GM12878 (cell line): ENCODE data around the gene FBLN1. TPM values are rescaled to one million over a fixed set of nuclear protein-coding genes. Genes with fewer than 3 reads are reported as not detected.

Source experiments
- ATAC-seq: fragments of 200-7000 bp; cut with Tn5 transposase; 3 replicates; pipeline ENCODE4 v1.9.1; 2020; ENCODE audit warnings: mild to moderate bottlenecking, moderate library complexity
- BruUV-seq: library from RNA; stranded (reverse); fragments of 400-500 nt; replicated peaks from 2 replicates; lab custom pipeline; 2021; lab: Mats Ljungman, UMichigan
- CTCF ChIA-PET: fragments of 300-600 bp; sonication (Branson Sonifier 250); formaldehyde crosslinking; extraction: SDS; loops from one replicate; lab custom pipeline; 2021; ENCODE audit warnings: inconsistent platforms; lab: Yijun Ruan, JAX
- POLR2A ChIA-PET: fragments of 350-600 bp; formaldehyde crosslinking; extraction: SDS; loops from one replicate; lab custom pipeline; 2021; ENCODE audit warnings: inconsistent platforms; lab: Charles Lee
- RAD21 ChIA-PET: fragments of 300-600 bp; sonication (Branson Sonifier 250); formaldehyde crosslinking; loops from one replicate; lab custom pipeline; 2023; ENCODE audit warnings: antibody characterized with exemption; ENCODE audit not compliant: unreplicated experiment; lab: Charles Lee
- SMC1A ChIA-PET: fragments of 300-600 bp; sonication (Branson Sonifier 250); formaldehyde crosslinking; loops from one replicate; lab custom pipeline; 2023; ENCODE audit not compliant: unreplicated experiment, uncharacterized antibody; lab: Charles Lee
- DNase-seq: peaks from one replicate; pipeline ENCODE4 v3.0.0-alpha.2; 2011; ENCODE audit warnings: low read depth, low spot score
- FAIRE-seq: peaks from 3 replicates; lab custom pipeline; 2011; peaks lifted over from hg19 to GRCh38; lab: Jason Lieb, UNC
- H2AFZ ChIP-seq: 2 replicates; pipeline ENCODE4 v1.6.0; 2011; ENCODE audit warnings: low read depth, low read length, control low read depth; ENCODE audit not compliant: control insufficient read depth
- H3K27ac ChIP-seq: 2 replicates; pipeline ENCODE4 v1.5.1; 2011; ENCODE audit warnings: control low read depth; ENCODE audit not compliant: control insufficient read depth, insufficient read depth
- H3K27me3 ChIP-seq, 2 experiments: replicated peaks in 1 of 2; 2 replicates each; pipeline versions ENCODE4 v1.6.0 to v1.6.1; 2011; ENCODE audit warnings: low read length in 1 of 2; ENCODE audit not compliant: control insufficient read depth in 2 of 2, insufficient read depth in 2 of 2
- H3K36me3 ChIP-seq, 2 experiments: 2 replicates each; pipeline ENCODE4 v1.5.1; 2011; ENCODE audit warnings: low read length in 1 of 2; ENCODE audit not compliant: control insufficient read depth in 2 of 2, insufficient read depth in 2 of 2
- H3K4me1 ChIP-seq: 2 replicates; pipeline ENCODE4 v1.6.1; 2011; ENCODE audit warnings: mild to moderate bottlenecking, low read length, moderate library complexity, mixed read lengths; ENCODE audit not compliant: control insufficient read depth, insufficient read depth
- H3K4me2 ChIP-seq: 2 replicates; pipeline ENCODE4 v1.6.0; 2011; ENCODE audit warnings: control low read depth; ENCODE audit not compliant: control insufficient read depth, insufficient read depth
- H3K4me3 ChIP-seq: fragments of 200-600 bp; sonication (generic); 2 replicates; pipeline ENCODE4 v1.5.1; 2016
- H3K79me2 ChIP-seq: 2 replicates; pipeline ENCODE4 v1.6.0; 2011; ENCODE audit warnings: low read length; ENCODE audit not compliant: control insufficient read depth, insufficient read depth
- H3K9ac ChIP-seq: 2 replicates; pipeline ENCODE4 v1.8.0; 2011; ENCODE audit warnings: low read length, control low read depth, mixed read lengths; ENCODE audit not compliant: control insufficient read depth, insufficient read depth
- H3K9me3 ChIP-seq: replicated peaks from 3 replicates; pipeline ENCODE4 v1.5.1; 2011; ENCODE audit warnings: mild to moderate bottlenecking, low read length; ENCODE audit not compliant: control insufficient read depth, insufficient read depth
- H4K20me1 ChIP-seq: 2 replicates; pipeline ENCODE4 v1.6.0; 2011; ENCODE audit not compliant: control insufficient read depth, insufficient read depth
- BCL11A ChIP-seq: IDR thresholded peaks from 2 replicates; pipeline ENCODE4 v1.6.1; 2011; ENCODE audit warnings: low read depth, low read length
- CEBPB ChIP-seq, 2 experiments: fragments of 150-350 bp in 1 of 2; IDR thresholded peaks; 2 replicates each; pipeline ENCODE4 v1.6.1; 2012 to 2014; ENCODE audit warnings: low read depth in 2 of 2, low read length in 2 of 2, borderline replicate concordance in 1 of 2, inconsistent platforms in 1 of 2
- CREB1 ChIP-seq: IDR thresholded peaks from 2 replicates; pipeline ENCODE4 v1.6.1; 2012; ENCODE audit warnings: low read depth, mild to moderate bottlenecking, inconsistent platforms
- FOS ChIP-seq: IDR thresholded peaks from 3 replicates; pipeline ENCODE4 v1.6.1; 2011; ENCODE audit warnings: borderline replicate concordance; ENCODE audit not compliant: insufficient read length; ENCODE audit errors: extremely low read depth
- IKZF2 ChIP-seq, 2 experiments: fragments of 450-650 bp; IDR thresholded peaks; 2 replicates each; pipeline ENCODE4 v1.6.1; 2017; ENCODE audit warnings: mild to moderate bottlenecking in 2 of 2, moderate library complexity in 2 of 2
- MTA2 ChIP-seq: fragments of 450-650 bp; IDR thresholded peaks from 2 replicates; pipeline ENCODE4 v1.6.1; 2016; ENCODE audit warnings: low read depth, mild to moderate bottlenecking, moderate library complexity
- TCF12 ChIP-seq: IDR thresholded peaks from 2 replicates; pipeline ENCODE4 v1.6.1; 2011; ENCODE audit warnings: low read depth, mild to moderate bottlenecking, low read length
- YY1 ChIP-seq: IDR thresholded peaks from 2 replicates; pipeline ENCODE4 v1.6.1; 2011; ENCODE audit warnings: low read depth, mild to moderate bottlenecking, low read length
- WGBS: methylation state at CpG from one replicate; pipeline ENCODE4 v1.1.6; 2016; ENCODE audit warnings: low lambda C conversion rate; ENCODE audit not compliant: insufficient replicate concordance, insufficient coverage; ENCODE audit errors: missing lambda C conversion rate; 5-methylcytosine and 5-hydroxymethylcytosine counted together
- in situ Hi-C: fragments of 300-500 bp; cut with MboI; formaldehyde crosslinking; loops from 9 replicates; pipeline ENCODE4 v1.14.3; 2018; ENCODE audit warnings: mixed read lengths
- intact Hi-C: fragments of 100-400 bp; cut with micrococcal nuclease; formaldehyde crosslinking; loops from one replicate; pipeline ENCODE4 v1.14.2; 2022; ENCODE audit not compliant: unreplicated experiment
- polyA plus RNA-seq, 11 experiments: library from polyadenylated mRNA; depleted of rRNA in 4 of 11; unstranded in 6 of 11; stranded (reverse) in 5 of 11; fragments of >200 nt; fragmentation: Nextera tagmentation in 4 of 11; fragmentation: Illumina TruSeq in 1 of 11; extraction: Ambion mirVana in 4 of 11; extraction: Trizol in 1 of 11; gene quantifications; 1 replicate in 1 of 11; 2 replicates in 10 of 11; pipeline versions ENCODE4 v1.2.1 to v1.2.3, GENCODE V29; 2011 to 2016; ENCODE audit warnings: inconsistent platforms in 2 of 11, missing spikeins in 2 of 11, low read depth in 1 of 11
- total RNA-seq, 4 experiments: library from RNA; depleted of rRNA in 3 of 4; stranded (reverse); fragments of >200 nt in 3 of 4; fragmentation: Illumina TruSeq in 1 of 4; extraction: Trizol in 1 of 4; gene quantifications; 2 replicates each; pipeline versions ENCODE4 v1.2.1 to v1.2.3, GENCODE V29; 2013 to 2021
- TF ChIP-seq, protein P1 (sequence below): IDR thresholded peaks from 2 replicates; pipeline ENCODE4 v1.6.1; 2012; ENCODE audit warnings: mild to moderate bottlenecking, low read depth, low read length
- TF ChIP-seq, protein P2 (sequence below): fragments of 450-650 bp; IDR thresholded peaks from 2 replicates; pipeline ENCODE4 v1.6.1; 2017; ENCODE audit warnings: antibody characterized with exemption, mild to moderate bottlenecking, moderate library complexity

The FBLN1 gene
- total and polyA plus RNA-seq, 10 of the 15 experiments (the other 5 are each of a cell fraction or from before 2014, with no cell fraction given): 0.20 to 0.51 TPM; not detected in 8

DNA sequence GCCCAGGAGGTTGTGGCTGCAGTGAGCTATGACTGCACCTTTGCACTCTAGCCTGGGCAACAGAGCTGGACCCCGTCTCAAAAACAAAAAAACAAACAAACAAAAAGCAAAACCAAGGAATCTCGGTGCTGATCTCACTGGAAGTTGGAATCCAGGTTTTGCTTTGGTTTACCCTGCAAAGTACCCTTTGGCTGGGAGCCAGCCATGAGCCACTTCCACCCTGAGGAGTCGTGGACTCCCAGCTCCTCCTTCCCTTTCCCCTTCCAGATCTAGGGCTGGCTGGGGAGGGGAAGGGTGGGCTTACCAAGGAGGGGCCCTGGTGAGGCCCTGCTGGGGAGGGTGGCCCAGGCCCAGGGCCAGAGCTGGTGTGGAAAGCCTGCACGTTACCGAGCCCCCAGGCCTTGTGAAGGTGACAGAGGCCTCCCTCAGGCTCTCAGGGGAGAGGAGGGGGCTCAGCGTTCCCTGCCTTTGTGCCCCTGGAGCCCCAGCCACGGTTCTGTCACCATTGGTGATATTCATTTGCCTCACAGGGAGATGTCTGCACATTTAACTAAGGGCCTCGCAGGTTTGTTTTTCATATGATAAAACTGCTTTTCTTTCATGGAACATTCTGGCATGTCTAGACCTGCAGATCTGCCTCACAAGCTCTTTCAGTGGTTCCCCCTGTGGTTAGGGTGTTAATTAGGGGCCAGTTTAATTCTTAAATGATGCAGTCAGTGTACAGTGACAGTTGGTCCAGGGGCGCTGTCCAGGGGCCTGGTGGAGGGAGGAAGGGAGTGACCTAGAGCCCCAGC is 29.0 kb downstream of the FBLN1 start:
- Histone ChIP-seq H3K79me2 (no peaks in the 10 kb centered on the region), H3K27me3 (no peaks in the 10 kb centered on the region; a peak in 2 of 4 replicates), H3K4me3 (no peak overlapping the region), H3K9ac (no peak overlapping the region), H4K20me1 (no peaks in the 10 kb centered on the region), H3K36me3 (no peaks in the 10 kb centered on the region), H3K4me1 (no peaks in the 10 kb centered on the region), H3K27ac (no peak overlapping the region), H2AFZ (no peak overlapping the region), H3K4me2 (no peak overlapping the region), H3K9me3 (no peaks in the 10 kb centered on the region)
- SMC1A ChIA-PET: no interaction called here
- POLR2A ChIA-PET: interaction anchor here (0.5 kb wide), 1 partner anchor 1599 kb away, joined by 3 read pairs; no protein-coding TSS in a partner anchor
- RAD21 ChIA-PET: no interaction called here
- FAIRE-seq (no peak), DNase-seq (no peak), ATAC-seq (peak; percentile 39; the same call in 1 of the 3 replicates)
- in situ Hi-C loops (no loop called here), intact Hi-C loops (no loop called here)
- CTCF ChIA-PET: no interaction called here
- WGBS: 7% methylated on average over 9 of the region's 9 CpGs
- no peak for TF ChIP-seq YY1
- peak; percentile 72; the same call in 1 of the 2 replicates for TF ChIP-seq MTA2
- peak; percentile 39; the same call in 1 of the 2 replicates for TF ChIP-seq BCL11A
- no TSS peak for BruUV-seq

DNA sequence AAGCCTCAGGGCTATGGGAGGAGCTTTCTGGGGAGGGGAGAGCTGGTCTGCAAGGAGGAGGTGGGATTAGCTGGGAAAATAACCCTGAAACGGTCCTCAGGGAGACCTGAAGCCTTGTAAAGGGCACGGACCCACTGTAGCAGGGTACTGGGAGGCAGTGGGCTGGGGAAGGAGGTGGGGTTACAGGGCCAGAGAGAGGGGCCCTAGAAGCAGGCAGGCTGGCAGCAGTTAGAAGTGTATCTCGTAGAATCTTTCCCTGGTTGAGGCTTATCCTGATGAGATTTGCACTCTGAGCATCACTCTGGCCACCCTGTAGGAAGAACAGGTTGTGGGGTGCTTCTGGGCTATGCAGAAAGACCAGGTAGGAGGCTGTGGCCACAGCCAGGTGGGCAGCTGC is 29.6 kb downstream of the FBLN1 start:
- ATAC-seq (no peak), FAIRE-seq (no peak), DNase-seq (no peak)
- H3K27ac ChIP-seq: no peak overlapping the region
- CTCF ChIA-PET: no interaction called here
- BruUV-seq: no TSS peak
- H2AFZ ChIP-seq: no peak overlapping the region
- no peak overlapping the region for H3K4me2 ChIP-seq
- 0% methylated on average over 3 of the region's 3 CpGs for WGBS
- no peak overlapping the region for H3K4me3 ChIP-seq
- no peaks in the 10 kb centered on the region for H4K20me1 ChIP-seq
- RAD21 ChIA-PET: no interaction called here
- POLR2A ChIA-PET: no interaction called here
- no peaks in the 10 kb centered on the region for H3K9me3 ChIP-seq
- no peaks in the 10 kb centered on the region; a peak in 2 of 4 replicates for H3K27me3 ChIP-seq
- intact Hi-C loops: no loop called here
- H3K9ac ChIP-seq: no peak overlapping the region
- H3K79me2 ChIP-seq: no peaks in the 10 kb centered on the region
- no peaks in the 10 kb centered on the region for H3K36me3 ChIP-seq
- TF ChIP-seq IKZF2 (IDR thresholded peaks at IDR 0.05): no peak
- TF ChIP-seq, protein P1, sequence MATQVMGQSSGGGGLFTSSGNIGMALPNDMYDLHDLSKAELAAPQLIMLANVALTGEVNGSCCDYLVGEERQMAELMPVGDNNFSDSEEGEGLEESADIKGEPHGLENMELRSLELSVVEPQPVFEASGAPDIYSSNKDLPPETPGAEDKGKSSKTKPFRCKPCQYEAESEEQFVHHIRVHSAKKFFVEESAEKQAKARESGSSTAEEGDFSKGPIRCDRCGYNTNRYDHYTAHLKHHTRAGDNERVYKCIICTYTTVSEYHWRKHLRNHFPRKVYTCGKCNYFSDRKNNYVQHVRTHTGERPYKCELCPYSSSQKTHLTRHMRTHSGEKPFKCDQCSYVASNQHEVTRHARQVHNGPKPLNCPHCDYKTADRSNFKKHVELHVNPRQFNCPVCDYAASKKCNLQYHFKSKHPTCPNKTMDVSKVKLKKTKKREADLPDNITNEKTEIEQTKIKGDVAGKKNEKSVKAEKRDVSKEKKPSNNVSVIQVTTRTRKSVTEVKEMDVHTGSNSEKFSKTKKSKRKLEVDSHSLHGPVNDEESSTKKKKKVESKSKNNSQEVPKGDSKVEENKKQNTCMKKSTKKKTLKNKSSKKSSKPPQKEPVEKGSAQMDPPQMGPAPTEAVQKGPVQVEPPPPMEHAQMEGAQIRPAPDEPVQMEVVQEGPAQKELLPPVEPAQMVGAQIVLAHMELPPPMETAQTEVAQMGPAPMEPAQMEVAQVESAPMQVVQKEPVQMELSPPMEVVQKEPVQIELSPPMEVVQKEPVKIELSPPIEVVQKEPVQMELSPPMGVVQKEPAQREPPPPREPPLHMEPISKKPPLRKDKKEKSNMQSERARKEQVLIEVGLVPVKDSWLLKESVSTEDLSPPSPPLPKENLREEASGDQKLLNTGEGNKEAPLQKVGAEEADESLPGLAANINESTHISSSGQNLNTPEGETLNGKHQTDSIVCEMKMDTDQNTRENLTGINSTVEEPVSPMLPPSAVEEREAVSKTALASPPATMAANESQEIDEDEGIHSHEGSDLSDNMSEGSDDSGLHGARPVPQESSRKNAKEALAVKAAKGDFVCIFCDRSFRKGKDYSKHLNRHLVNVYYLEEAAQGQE: no peak
- no peak for TF ChIP-seq CEBPB (IDR thresholded peaks at IDR 0.05; ENCODE audit: borderline replicate concordance in 1 of 2, low read depth in 2 of 2, low read length in 2 of 2)
- TF ChIP-seq, protein P2, sequence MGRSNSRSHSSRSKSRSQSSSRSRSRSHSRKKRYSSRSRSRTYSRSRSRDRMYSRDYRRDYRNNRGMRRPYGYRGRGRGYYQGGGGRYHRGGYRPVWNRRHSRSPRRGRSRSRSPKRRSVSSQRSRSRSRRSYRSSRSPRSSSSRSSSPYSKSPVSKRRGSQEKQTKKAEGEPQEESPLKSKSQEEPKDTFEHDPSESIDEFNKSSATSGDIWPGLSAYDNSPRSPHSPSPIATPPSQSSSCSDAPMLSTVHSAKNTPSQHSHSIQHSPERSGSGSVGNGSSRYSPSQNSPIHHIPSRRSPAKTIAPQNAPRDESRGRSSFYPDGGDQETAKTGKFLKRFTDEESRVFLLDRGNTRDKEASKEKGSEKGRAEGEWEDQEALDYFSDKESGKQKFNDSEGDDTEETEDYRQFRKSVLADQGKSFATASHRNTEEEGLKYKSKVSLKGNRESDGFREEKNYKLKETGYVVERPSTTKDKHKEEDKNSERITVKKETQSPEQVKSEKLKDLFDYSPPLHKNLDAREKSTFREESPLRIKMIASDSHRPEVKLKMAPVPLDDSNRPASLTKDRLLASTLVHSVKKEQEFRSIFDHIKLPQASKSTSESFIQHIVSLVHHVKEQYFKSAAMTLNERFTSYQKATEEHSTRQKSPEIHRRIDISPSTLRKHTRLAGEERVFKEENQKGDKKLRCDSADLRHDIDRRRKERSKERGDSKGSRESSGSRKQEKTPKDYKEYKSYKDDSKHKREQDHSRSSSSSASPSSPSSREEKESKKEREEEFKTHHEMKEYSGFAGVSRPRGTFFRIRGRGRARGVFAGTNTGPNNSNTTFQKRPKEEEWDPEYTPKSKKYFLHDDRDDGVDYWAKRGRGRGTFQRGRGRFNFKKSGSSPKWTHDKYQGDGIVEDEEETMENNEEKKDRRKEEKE: no peak
- TF ChIP-seq CREB1: no peak
- TF ChIP-seq TCF12: no peak
- TF ChIP-seq FOS: no peak
- TF ChIP-seq, all 136 proteins: peak for 0
- SMC1A ChIA-PET: no interaction called here
- no peaks in the 10 kb centered on the region for H3K4me1 ChIP-seq
- in situ Hi-C loops: no loop called here
